Breast epithelium (tissue), 4 donors: ENCODE measurements around the gene STRN4. TPM values are rescaled to one million over a fixed set of nuclear protein-coding genes. Genes with fewer than 3 reads are reported as not detected.
"Not testable (repeated sequence)": the region's sequence is repeated elsewhere in the genome, so short reads cannot be mapped to it uniquely, and the experiment has no call there.

Source experiments
- DNase-seq, 2 donors: peaks; one replicate each; pipeline ENCODE4 v3.0.0-alpha.2; 2019; ENCODE audit warnings: low spot score in 2 of 2
- H3K27ac ChIP-seq, 2 donors: fragments of 200-600 bp; sonication (generic) in 1 of 2; one replicate each; pipeline ENCODE4 v1.5.1; 2016 to 2019; ENCODE audit warnings: mild to moderate bottlenecking in 1 of 2
- H3K27me3 ChIP-seq, 2 donors: fragments of 200-600 bp; sonication (generic) in 1 of 2; one replicate each; pipeline versions ENCODE4 v1.5.1 to v1.6.0; 2017 to 2019; ENCODE audit warnings: control low read depth in 1 of 2, mild to moderate bottlenecking in 1 of 2
- H3K36me3 ChIP-seq: fragments of 200-600 bp; one replicate; pipeline ENCODE4 v1.5.1; 2019
- H3K4me1 ChIP-seq, 2 donors: fragments of 200-600 bp; sonication (generic); one replicate each; pipeline ENCODE4 v1.5.1; 2016 to 2019; ENCODE audit warnings: control low read depth in 1 of 2
- H3K4me3 ChIP-seq, 3 donors: fragments of 200-600 bp; sonication (generic); 1 replicate in 2 of 3; 2 replicates in 1 of 3; pipeline ENCODE4 v1.5.1; 2016 to 2019; ENCODE audit warnings: mild to moderate bottlenecking in 3 of 3, moderate library complexity in 2 of 3
- H3K9me3 ChIP-seq, 2 donors: fragments of 200-600 bp; sonication (generic) in 1 of 2; one replicate each; pipeline ENCODE4 v1.5.1; 2016 to 2019; ENCODE audit warnings: control low read depth in 1 of 2
- POLR2A ChIP-seq: fragments of 450-650 bp; IDR thresholded peaks from one replicate; pipeline ENCODE4 v1.6.1; 2016; ENCODE audit warnings: antibody characterized with exemption, mild to moderate bottlenecking, moderate library complexity
- POLR2AphosphoS5 ChIP-seq, 3 donors: sonication (generic); formaldehyde crosslinking; IDR thresholded peaks; one replicate each; pipeline ENCODE4 v1.6.1; 2017; ENCODE audit warnings: antibody characterized with exemption in 3 of 3
- intact Hi-C: fragments of 100-400 bp; cut with DNase I; formaldehyde crosslinking; loops from one replicate; pipeline ENCODE4 v1.15.1; 2023; ENCODE audit warnings: low total_unique reads
- total RNA-seq, 3 donors: library from RNA; depleted of rRNA; stranded (reverse); fragments of >200 nt; gene quantifications; one replicate each; pipeline ENCODE4 v1.1.0, GENCODE V29; 2016
- TF ChIP-seq, protein P1 (sequence below), 3 donors: fragments of 450-650 bp; IDR thresholded peaks; one replicate each; pipeline ENCODE4 v1.5.1; 2016 to 2017; ENCODE audit warnings: antibody characterized with exemption in 3 of 3, mild to moderate bottlenecking in 3 of 3, moderate library complexity in 3 of 3

The STRN4 gene
- total RNA-seq, 3 donors from 2014 or later = 45.0 to 57.0 (median 53.7) TPM

DNA sequence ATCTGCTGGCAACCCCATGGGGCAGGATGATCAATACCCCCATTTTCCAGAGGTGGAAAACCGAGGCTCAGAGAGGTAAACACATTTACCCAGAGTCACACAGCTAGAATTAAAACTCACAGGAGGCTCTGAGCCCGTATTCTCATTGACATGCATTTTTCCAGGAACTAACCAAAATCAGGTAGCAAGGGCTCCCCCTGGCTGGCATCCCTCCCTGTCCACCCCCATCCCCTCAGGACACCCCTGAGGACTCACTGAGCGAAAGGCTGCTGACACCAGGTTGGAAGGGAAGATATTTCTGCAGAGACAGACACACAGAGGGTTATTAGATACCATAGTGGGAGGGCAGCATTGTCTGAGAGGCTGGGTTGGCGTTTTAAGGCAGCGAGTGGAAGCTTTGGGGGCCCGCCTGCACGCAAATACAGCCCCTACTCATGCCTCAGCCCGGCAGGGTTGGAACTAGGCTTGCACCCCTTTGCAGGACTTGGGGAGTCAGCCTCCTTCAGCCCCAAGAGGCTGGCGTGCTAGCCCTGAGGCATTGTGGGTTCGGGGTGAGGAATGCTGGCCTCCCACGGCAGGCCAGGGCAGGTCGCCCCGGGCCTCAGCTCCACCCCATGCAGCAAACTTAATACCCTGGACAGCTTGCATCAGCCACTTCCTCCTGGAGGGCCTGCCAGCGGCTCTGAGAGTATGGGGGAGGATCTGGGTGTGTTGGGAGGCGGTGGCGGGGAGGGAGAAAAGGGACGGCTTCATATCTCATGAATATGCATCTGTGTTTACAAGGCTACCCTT lies 38.2 kb upstream of the STRN4 start:
- Histone ChIP-seq H3K27ac (peak overlapping the region; percentile 90 to 93), H3K4me1 (peaks cover 8 to 15% of the 10 kb centered on the region in 2 donors), H3K9me3 (no peaks in the 10 kb centered on the region), H3K36me3 (no peaks in the 10 kb centered on the region), H3K4me3 (peak overlapping the region; percentile 92 to 95 (median 94)), H3K27me3 (no peaks in the 10 kb centered on the region)
- TF ChIP-seq POLR2AphosphoS5 (IDR thresholded peaks at IDR 0.05) (peak in 2 of 3 donors; percentile 17 to 22), POLR2A (no peak)
- TF ChIP-seq, protein P1, sequence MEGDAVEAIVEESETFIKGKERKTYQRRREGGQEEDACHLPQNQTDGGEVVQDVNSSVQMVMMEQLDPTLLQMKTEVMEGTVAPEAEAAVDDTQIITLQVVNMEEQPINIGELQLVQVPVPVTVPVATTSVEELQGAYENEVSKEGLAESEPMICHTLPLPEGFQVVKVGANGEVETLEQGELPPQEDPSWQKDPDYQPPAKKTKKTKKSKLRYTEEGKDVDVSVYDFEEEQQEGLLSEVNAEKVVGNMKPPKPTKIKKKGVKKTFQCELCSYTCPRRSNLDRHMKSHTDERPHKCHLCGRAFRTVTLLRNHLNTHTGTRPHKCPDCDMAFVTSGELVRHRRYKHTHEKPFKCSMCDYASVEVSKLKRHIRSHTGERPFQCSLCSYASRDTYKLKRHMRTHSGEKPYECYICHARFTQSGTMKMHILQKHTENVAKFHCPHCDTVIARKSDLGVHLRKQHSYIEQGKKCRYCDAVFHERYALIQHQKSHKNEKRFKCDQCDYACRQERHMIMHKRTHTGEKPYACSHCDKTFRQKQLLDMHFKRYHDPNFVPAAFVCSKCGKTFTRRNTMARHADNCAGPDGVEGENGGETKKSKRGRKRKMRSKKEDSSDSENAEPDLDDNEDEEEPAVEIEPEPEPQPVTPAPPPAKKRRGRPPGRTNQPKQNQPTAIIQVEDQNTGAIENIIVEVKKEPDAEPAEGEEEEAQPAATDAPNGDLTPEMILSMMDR (IDR thresholded peaks at IDR 0.05) = no peak
- intact Hi-C loops = no loop called here
- peak; percentile 65 to 69 for DNase-seq

- Histone ChIP-seq H3K36me3 (no peaks in the 10 kb centered on the region), H3K9me3 (no peaks in the 10 kb centered on the region), H3K4me1 (peaks cover 8 to 15% of the 10 kb centered on the region in 2 donors), H3K27ac (peak overlapping the region; percentile 90 to 93), H3K27me3 (no peaks in the 10 kb centered on the region), H3K4me3 (peak overlapping the region in 2 of 3 donors; percentile 94 to 95)
- TF ChIP-seq POLR2A (no peak), POLR2AphosphoS5 (IDR thresholded peaks at IDR 0.05) (no peak)
- TF ChIP-seq, protein P1 (IDR thresholded peaks at IDR 0.05) = no peak
- intact Hi-C loops = no loop called here
- no peak for DNase-seq
These were observed 37.4 kb upstream of the STRN4 start for GRCh38 chr19:46783670-46784069.

DNA sequence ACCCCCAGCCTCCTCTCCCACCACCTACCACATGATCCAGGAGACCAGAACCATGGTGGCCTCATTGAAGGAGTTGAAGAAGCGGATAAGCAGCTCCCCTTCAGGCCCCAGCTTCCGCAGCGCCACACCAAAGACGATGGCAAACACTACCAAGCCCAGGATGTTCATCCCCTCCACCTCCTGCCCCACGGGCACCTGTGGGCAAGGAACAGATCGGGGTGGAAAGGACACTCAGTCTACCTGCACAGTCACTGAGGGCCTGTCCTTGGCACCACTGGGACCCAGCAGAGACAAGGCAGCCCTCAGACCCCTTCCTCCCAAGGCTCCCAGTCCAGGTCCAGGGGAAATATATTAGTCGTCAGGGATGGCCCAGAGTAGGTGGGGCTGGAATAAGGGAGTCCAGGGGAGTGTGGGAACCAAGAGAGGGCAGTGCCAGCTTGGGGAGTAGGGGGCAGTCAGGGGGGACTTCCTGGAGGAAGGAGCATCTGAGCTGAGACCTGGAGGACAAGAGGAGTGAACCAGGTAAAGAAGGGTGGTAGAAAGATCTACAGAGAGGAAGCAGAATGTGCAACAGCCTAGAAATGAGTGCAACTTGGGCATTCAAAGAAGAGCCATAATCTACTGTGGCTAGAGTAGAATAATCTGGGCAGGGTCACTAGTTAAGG lies 36.2 kb upstream of the STRN4 start:
- intact Hi-C loops = no loop called here
- Histone ChIP-seq H3K36me3 (no peaks in the 10 kb centered on the region), H3K27ac (peak overlapping the region; percentile 19 to 43)

GRCh38 chr19:46777956-46778645 lies 31.9 kb upstream of the STRN4 start:
- intact Hi-C loops = not testable (repeated sequence)
- H3K36me3 ChIP-seq = peaks cover 12% of the 10 kb centered on the region

More for the DNA sequence above, 36.2 kb upstream of the STRN4 start:
- no peak for TF ChIP-seq POLR2A
- TF ChIP-seq POLR2AphosphoS5 (IDR thresholded peaks at IDR 0.05) = no peak
- TF ChIP-seq, protein P1 (IDR thresholded peaks at IDR 0.05) = no peak
- Histone ChIP-seq H3K4me3 (no peak overlapping the region), H3K4me1 (peaks cover 8 to 15% of the 10 kb centered on the region in 2 donors), H3K27me3 (no peaks in the 10 kb centered on the region), H3K9me3 (no peaks in the 10 kb centered on the region)
- DNase-seq = no peak

GRCh38 chr19:46776927-46777911 lies 31.0 kb upstream of the STRN4 start:
- Histone ChIP-seq H3K27me3 (no peaks in the 10 kb centered on the region), H3K9me3 (no peaks in the 10 kb centered on the region), H3K36me3 (peaks cover 12% of the 10 kb centered on the region), H3K27ac (peak overlapping the region; percentile 12 to 57), H3K4me1 (no peaks in the 10 kb centered on the region), H3K4me3 (no peak overlapping the region)
- DNase-seq = no peak
- intact Hi-C loops = no loop called here
- TF ChIP-seq POLR2A (no peak), POLR2AphosphoS5 (IDR thresholded peaks at IDR 0.05) (no peak)
- TF ChIP-seq, protein P1 (IDR thresholded peaks at IDR 0.05) = no peak

More at GRCh38 chr19:46777956-46778645, 31.9 kb upstream of the STRN4 start:
- H3K4me3 ChIP-seq, DNase-seq, H3K9me3 ChIP-seq, H3K27me3 ChIP-seq, H3K4me1 ChIP-seq: not testable (repeated sequence)
- H3K27ac ChIP-seq = peak overlapping the region; percentile 25 to 57
